ENCODE data around the gene BACH2.
"Not testable (repeated sequence)": the region's sequence is repeated elsewhere in the genome, so short reads cannot be mapped to it uniquely, and the experiment has no call there.

Gene BACH2

DNA sequence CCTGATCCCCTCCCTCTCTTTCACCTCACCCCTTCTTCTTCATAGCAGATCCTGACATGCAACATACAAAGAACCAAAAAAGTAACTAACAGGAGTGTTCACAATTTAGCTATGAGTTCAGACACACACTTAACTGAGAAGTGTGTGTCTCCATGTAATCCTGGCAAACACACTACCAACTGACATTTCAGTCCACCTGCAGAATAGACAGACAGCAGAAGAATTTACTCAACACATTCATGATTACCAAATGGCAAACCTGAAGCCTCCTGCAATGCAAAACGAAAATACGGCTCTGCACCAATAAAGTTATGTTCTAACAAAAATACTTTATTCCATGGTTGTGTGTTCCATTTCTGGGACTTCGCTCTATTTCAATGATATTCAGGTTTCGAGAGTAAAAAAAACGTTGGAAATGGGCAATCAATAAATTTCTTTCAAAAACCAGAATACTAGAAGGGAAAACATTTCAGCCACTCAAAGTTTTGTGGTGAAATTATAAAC lies 2.6 kb downstream of the BACH2 start:
- Mint-ChIP-seq H3K9me3 (no peaks in the 10 kb centered on the region), H3K4me3 (peak overlapping the region; percentile 92)

DNA sequence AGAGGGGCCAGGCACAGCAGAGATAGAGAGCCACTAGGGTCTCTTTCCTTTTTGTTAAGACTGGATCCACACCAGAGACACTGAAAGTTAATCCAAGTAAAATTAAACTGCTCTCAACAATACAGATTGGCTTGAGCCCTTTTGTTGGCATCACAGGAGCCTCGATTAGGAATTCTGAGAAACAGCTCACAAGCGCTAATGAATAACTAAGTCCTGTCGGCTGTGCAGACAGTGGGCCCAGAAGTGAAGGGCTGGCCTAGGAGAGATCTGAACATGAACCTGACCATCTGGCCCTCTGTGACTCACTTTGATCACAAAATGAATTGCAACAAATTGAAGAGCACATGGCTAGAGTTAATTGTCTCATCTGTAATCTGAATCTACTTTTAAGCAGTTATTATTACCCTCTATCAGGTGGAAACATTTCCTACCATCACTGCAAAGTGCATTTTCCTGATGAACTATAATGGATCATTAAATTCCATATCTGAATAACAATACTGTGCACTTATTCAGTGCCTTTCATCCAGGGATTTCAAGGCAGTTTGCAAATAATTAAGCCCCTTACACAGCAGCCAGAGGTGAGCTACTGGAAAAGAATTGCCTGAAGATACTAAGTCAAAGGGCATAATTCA lies 3.2 kb downstream of the BACH2 start:
- ATAC-seq: no peak
- no peak overlapping the region for H3K4me3 Mint-ChIP-seq
- no peak overlapping the region for H3K27ac Mint-ChIP-seq
- no peaks in the 10 kb centered on the region for H3K9me3 Mint-ChIP-seq
- H3K36me3 Mint-ChIP-seq: peaks cover 13% of the 10 kb centered on the region
- no peaks in the 10 kb centered on the region for H3K27me3 Mint-ChIP-seq
- peaks cover 46% of the 10 kb centered on the region for H3K4me1 Mint-ChIP-seq

More for the DNA sequence above, 2.6 kb downstream of the BACH2 start:
- Mint-ChIP-seq H3K4me1 (peaks cover 39% of the 10 kb centered on the region), H3K36me3 (peaks cover 13% of the 10 kb centered on the region), H3K27ac (peak overlapping the region; percentile 84), H3K27me3 (no peaks in the 10 kb centered on the region)
- no peak for ATAC-seq

DNA sequence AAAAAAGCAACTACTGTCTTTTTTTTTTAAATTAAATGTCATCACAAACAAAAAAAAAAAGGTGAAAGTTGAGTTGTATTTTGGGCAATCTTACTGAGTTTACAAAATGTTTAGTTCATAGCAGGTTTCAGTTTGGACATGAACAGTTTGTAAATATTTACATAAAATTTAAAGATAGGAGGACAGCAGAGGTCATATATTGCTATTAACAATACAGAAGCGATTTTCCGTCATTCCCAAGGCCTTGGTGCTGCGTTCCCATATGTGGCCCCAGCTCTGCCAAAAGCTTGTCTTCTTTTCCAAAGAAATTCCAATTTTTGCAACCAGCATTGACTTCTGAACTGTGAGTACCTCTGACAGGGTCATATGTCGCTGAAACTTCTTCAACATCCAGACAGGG lies 5.1 kb downstream of the BACH2 start:
- Mint-ChIP-seq H3K27ac (no peak overlapping the region), H3K36me3 (peaks cover 13% of the 10 kb centered on the region), H3K9me3 (no peaks in the 10 kb centered on the region), H3K27me3 (no peaks in the 10 kb centered on the region), H3K4me3 (no peak overlapping the region), H3K4me1 (peaks cover 62% of the 10 kb centered on the region)
- no peak for ATAC-seq

DNA sequence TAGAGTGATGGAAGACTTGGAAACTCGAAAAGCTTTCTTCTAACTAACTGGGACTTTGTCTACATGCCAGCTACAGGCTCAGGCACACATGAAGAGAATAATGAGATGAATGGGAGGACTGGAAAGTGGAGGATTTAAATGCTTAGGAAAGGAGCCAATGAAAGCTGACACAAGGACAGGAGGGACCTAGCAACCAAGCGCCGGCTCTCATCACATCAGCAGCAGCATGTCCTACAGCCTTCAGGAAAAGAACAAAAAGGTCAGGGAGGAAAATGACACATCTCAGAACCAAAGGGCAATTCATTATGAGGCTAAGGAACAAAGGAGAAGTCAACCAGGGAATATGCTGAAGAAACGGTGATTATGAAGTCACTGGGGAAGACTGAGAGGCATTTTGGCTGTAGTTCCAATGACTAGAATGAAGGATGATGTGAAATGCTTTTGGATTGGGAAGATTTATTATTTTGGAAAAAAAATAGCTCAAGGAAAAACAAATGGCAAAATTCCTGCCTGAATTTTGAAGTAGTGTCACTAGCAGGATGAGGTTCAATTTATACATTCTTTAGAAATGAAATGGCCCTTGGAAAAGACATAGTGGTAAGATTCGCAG lies 5.7 kb downstream of the BACH2 start:
- Mint-ChIP-seq H3K27me3 (no peaks in the 10 kb centered on the region), H3K9me3 (no peaks in the 10 kb centered on the region), H3K4me3 (no peak overlapping the region), H3K36me3 (peaks cover 13% of the 10 kb centered on the region), H3K27ac (no peak overlapping the region), H3K4me1 (peaks cover 68% of the 10 kb centered on the region)
- no peak for ATAC-seq

DNA sequence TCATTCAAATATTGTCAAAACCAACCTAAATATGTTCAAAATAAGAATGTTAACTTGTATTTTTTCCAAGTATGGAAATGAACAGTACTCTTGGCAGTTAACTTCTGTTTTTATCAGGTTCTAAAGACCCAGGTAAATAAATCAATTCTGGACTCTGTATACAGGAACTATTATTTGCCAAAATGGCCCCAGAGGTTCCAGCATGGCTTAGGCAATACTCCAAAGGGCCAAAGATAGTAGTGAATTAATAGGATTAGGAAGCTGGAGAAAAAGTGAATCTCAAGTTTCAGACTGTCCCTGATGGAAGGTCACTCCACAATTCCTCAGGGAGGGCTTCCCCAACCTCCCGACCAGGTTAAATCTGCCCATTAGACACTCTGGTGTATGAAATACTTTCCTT lies 6.7 kb downstream of the BACH2 start:
- no peaks in the 10 kb centered on the region for H3K27me3 Mint-ChIP-seq
- H3K4me3 Mint-ChIP-seq: no peak overlapping the region
- no peak overlapping the region for H3K27ac Mint-ChIP-seq
- peaks cover 79% of the 10 kb centered on the region for H3K4me1 Mint-ChIP-seq
- no peak for ATAC-seq
- H3K36me3 Mint-ChIP-seq: peaks cover 13% of the 10 kb centered on the region
- H3K9me3 Mint-ChIP-seq: no peaks in the 10 kb centered on the region

DNA sequence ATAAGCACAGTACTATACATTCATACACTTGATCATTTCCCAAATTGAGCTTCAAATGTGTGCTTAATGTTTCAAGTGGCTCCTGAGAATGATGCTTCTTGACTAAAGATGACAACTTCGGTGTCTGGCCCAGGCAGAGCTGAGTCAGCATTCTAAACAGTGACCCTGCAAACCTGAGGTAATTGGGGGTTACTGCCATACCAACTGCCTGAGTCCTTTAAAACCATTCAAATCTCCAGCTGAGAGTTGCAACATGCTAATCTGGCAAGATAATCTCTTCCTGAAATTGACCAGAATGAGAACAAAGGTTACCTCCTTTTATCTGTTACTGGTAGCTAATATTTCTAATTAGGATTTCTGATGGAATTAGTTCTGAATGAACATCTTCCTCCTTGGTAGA lies 8.2 kb downstream of the BACH2 start:
- ATAC-seq: no peak
- Mint-ChIP-seq H3K36me3 (peaks cover 13% of the 10 kb centered on the region), H3K27me3 (no peaks in the 10 kb centered on the region), H3K27ac (no peak overlapping the region), H3K4me3 (no peak overlapping the region), H3K4me1 (peaks cover 76% of the 10 kb centered on the region), H3K9me3 (no peaks in the 10 kb centered on the region)

DNA sequence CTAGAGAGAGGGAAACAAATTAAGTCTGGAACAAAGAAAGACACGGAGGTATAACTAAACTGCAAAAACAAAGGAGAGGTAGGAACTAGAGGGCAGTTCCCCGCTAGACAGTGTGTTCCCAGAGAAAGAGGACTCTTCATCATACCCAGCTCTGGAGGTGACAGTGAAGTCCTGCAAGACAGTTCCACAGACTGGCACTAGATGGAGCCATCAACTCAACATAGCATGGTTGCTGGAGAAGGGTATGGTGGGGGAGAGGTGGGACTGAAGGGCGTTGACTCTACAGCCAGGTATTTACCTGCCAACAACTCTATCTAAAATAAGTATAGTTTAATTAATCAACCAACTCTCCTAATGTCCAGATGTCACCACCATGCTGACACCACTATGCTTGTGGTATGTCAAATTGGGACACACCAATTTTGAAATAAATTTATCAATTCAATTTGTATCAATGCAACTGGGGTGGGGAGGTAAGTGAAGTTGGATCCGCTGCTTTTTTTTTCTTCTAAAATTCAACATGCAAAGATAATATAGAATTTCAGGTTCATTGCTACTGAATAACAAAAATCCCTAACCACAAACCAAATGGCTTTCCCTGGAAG lies 9.7 kb downstream of the BACH2 start:
- Mint-ChIP-seq H3K27ac (peak overlapping the region; percentile 95), H3K4me1 (peaks cover 71% of the 10 kb centered on the region)
- no peak for ATAC-seq

DNA sequence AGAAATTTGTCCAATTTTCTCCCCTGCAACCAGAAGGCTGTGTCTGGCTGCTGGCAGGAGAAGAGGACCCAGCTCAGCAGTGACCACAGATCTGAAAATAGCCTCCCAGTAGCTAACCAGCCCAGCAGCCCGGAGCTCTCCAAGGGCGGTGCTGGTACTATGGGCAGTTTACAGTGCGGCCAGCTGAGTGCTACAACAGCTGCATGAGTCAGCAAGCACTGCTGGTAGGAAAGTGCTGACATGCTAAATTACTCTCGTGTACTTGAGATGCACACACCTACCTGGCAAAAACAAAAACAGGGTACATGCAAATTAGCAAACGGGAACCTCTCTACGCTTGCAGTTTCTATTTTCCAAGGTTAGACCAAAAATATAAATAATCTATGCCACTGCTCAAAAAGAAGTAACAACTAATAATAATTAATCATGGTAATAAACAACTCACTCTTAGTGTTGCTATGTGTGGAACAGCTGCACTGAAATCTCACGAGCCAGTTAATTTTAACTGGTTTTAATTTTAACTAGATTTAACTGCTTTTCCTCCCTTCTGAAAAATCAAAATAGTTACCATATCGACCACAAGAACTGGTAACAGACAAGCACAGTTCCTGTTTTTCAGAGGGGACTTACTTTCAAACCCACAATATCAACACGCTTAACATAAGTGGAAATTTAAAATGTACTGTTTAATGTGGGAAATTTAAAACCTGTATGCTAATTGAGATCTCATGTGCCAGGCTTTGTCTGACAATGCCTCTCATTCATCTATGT lies 10.8 kb downstream of the BACH2 start:
- peak overlapping the region; percentile 95 for H3K27ac Mint-ChIP-seq
- peaks cover 72% of the 10 kb centered on the region for H3K4me1 Mint-ChIP-seq
- peak; percentile 79 for ATAC-seq
- H3K4me3 Mint-ChIP-seq: peak overlapping the region; percentile 82
- H3K36me3 Mint-ChIP-seq: peaks cover 10% of the 10 kb centered on the region
- no peaks in the 10 kb centered on the region for H3K27me3 Mint-ChIP-seq
- peaks cover 2% of the 10 kb centered on the region for H3K9me3 Mint-ChIP-seq

More for the DNA sequence above, 9.7 kb downstream of the BACH2 start:
- Mint-ChIP-seq H3K27me3 (no peaks in the 10 kb centered on the region), H3K9me3 (peaks cover 2% of the 10 kb centered on the region), H3K36me3 (peaks cover 13% of the 10 kb centered on the region), H3K4me3 (no peak overlapping the region)

DNA sequence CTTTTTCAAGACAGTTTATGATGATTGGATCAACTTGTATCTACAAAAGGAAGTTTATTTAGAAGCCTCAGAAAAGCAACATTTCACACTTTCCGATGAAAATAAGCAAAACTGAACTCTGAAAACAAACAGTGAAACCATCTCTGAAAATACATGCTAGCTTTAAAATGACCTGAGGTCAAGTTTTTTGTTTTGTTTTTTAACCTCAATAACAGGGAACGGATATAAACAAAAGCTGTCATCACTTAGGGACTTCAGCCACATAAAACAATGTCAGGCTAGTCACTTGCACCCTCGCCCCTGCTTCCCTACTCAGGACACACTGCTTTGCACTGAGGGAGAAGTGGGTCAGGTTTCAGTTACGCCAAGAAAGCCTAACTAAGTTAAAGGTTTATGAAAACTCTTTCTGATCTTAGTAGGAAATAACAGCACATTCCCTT lies 11.6 kb downstream of the BACH2 start:
- peak; percentile 52 for ATAC-seq
- Mint-ChIP-seq H3K27ac (peak overlapping the region; percentile 95), H3K4me3 (peak overlapping the region; percentile 82), H3K4me1 (peaks cover 71% of the 10 kb centered on the region), H3K9me3 (peaks cover 2% of the 10 kb centered on the region), H3K36me3 (peaks cover 6% of the 10 kb centered on the region), H3K27me3 (no peaks in the 10 kb centered on the region)

DNA sequence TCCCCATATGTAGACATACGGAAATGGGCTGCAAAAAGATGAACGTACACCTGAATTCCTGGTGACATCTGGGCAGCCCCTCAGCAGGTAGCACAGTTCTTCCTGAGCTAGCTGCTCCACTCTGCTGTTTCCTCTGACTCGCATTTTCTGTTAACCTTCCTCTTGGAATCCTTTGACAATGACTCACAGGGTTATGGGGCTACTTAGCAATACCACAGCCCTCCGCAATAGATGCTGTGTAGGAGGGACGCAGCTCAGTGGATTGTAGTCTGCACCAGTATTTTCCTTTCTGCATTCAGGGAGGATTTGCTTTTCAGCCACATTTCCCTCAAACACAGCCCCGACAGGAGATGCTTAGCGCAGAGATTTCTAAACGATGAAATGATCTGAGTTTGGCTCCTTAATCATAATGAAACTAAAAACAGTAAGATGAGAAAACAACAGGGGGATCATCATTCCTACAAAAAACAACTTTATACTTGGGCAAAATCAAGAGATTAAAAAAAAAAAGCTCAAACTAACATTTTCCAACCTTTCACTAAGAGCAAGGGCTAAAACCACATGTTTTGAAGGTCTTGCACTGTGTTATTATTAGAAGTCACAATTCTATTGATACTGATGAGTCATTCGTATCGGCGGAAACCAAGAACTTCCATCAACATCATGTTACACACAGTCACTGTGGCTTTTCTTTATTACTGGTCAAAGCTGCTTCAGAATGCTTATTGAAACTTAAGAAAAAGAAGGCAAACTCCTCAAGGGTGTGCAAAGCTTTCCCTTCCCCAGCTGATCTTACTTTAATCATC lies 12.2 kb downstream of the BACH2 start:
- Mint-ChIP-seq H3K27ac (peak overlapping the region; percentile 95), H3K4me1 (peaks cover 70% of the 10 kb centered on the region), H3K27me3 (no peaks in the 10 kb centered on the region), H3K4me3 (peak overlapping the region; percentile 82), H3K36me3 (peaks cover 3% of the 10 kb centered on the region), H3K9me3 (peaks cover 2% of the 10 kb centered on the region)
- ATAC-seq: peak; percentile 87

DNA sequence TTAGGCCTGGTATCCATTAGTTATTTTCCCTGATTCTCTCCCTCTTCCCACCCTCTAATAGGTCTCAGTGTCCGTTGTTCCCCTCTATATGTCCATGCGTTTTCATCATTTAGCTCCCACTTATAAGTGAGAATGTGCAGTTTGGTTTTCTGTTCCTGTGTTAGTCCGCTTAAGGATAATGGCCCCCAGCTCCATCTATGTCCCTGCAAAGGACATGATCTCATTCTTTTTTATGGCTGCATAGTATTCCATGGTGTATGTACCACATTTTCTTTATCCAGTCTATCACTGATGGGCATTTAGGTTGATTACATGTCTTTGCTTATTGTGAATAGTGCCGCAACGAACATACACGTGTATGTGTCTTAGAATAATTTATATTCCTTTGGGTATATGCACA lies 14.4 kb downstream of the BACH2 start:
- not testable (repeated sequence) for ATAC-seq, H3K27me3 Mint-ChIP-seq, H3K9me3 Mint-ChIP-seq, H3K4me3 Mint-ChIP-seq, H3K36me3 Mint-ChIP-seq, H3K27ac Mint-ChIP-seq
- peaks cover 62% of the 10 kb centered on the region for H3K4me1 Mint-ChIP-seq

DNA sequence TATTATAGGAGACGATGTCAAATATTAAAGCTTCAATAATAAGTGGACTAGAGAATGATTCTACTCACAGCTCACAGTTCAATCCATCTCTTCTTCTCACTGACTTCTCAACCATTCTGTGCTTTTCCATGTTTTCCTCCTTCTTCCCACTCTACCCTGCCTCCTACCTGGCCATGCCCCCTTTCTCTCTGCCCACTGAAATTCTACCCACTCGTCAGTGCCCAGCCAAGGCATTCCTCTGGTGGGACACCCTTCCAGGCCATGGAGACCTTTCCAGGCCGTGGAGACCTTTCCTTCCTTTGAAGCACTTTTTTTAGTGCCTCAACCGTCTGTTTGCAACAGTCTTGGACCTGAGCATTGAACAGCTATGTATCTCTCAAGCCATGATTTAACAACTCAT lies 18.5 kb downstream of the BACH2 start:
- H3K9me3 Mint-ChIP-seq: peaks cover 2% of the 10 kb centered on the region
- H3K4me3 Mint-ChIP-seq: no peak overlapping the region
- peaks cover 62% of the 10 kb centered on the region for H3K4me1 Mint-ChIP-seq
- ATAC-seq: no peak
- H3K27ac Mint-ChIP-seq: peak overlapping the region; percentile 52
- no peaks in the 10 kb centered on the region for H3K27me3 Mint-ChIP-seq
- no peaks in the 10 kb centered on the region for H3K36me3 Mint-ChIP-seq

DNA sequence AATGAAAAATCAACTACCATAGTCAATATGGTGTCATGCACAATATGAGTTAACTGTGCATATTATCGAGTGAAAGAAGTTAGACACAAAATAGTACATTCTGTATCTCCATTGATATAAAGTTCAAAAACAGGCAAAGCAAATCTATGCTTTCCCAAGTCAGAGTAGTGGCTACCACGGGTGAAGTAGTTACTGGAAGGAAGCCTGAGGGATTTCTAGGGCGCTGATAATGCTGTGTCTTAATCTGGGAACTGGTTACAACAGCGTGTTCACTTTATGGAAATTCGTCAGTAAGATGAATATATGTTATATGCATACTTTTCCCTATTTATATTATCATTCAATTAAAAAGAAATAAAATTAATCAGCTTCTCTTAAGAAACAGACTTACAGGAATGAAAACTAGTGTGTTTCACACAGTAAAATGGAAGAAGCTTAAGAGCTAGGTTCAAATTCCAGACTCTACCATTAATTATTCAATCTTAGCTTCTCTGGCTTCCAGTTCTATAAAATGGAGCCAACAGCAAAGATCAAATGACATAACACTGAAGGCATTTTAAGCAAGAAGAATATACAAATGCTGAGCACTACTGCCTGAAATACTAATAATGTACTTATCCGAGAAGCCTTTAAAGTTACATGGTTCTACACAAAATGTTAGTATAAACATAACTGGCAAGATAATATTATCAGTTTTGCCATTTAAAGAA lies 19.2 kb downstream of the BACH2 start:
- no peak overlapping the region for H3K4me3 Mint-ChIP-seq
- peak overlapping the region; percentile 53 for H3K27ac Mint-ChIP-seq
- no peaks in the 10 kb centered on the region for H3K36me3 Mint-ChIP-seq
- H3K4me1 Mint-ChIP-seq: peaks cover 69% of the 10 kb centered on the region
- H3K9me3 Mint-ChIP-seq: peaks cover 2% of the 10 kb centered on the region
- no peak for ATAC-seq
- H3K27me3 Mint-ChIP-seq: no peaks in the 10 kb centered on the region

DNA sequence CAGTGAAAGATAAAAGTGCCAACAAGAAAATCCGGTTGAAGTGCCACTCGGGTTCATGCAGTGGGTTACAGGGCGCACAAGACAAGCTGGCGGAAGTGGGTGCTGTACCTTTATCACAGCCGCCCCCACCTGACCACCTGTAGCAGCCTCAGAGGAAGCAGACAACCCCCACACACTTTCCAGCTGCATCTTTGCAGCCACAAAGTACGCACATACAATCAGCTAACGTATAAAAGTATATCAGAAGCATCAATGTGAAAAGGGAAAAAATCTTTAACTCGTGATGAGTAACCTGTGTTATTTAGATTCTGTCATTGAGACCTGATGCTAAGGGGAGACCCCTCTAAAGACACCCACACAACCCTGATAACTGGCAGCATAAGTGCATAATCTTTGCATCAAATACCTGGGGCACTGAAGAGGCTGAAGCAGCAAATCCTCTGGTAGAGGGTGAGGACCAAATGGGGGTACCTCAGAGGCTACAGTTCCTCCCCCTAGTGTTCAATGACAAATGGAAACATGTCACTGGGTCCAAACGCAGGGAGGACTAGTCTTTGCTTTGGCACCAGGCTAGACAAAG lies 22.1 kb downstream of the BACH2 start:
- peaks cover 73% of the 10 kb centered on the region for H3K4me1 Mint-ChIP-seq
- H3K4me3 Mint-ChIP-seq: peak overlapping the region; percentile 5
- peak overlapping the region; percentile 77 for H3K27ac Mint-ChIP-seq
- ATAC-seq: peak; percentile 99
- H3K36me3 Mint-ChIP-seq: peaks cover 13% of the 10 kb centered on the region
- H3K27me3 Mint-ChIP-seq: no peaks in the 10 kb centered on the region
- H3K9me3 Mint-ChIP-seq: peaks cover 2% of the 10 kb centered on the region

Measured in stimulated activated memory B cell treated with anti-CD40 and anti-IgM and Interleukin-4, amounts not matched to agents 10 μg/mL and 1 μg/mL and 100 μg/mL, for 72 hours (primary cell).